ENCODE measurements around the gene ABCG5.

Gene ABCG5

GRCh38 chr2:43841949-43842865, 3.6 kb upstream of the ABCG5 start:
- DNase-seq = no peak

- DNase-seq = no peak
These were observed 2.3 kb upstream of the ABCG5 start for GRCh38 chr2:43840965-43841364.

DNA sequence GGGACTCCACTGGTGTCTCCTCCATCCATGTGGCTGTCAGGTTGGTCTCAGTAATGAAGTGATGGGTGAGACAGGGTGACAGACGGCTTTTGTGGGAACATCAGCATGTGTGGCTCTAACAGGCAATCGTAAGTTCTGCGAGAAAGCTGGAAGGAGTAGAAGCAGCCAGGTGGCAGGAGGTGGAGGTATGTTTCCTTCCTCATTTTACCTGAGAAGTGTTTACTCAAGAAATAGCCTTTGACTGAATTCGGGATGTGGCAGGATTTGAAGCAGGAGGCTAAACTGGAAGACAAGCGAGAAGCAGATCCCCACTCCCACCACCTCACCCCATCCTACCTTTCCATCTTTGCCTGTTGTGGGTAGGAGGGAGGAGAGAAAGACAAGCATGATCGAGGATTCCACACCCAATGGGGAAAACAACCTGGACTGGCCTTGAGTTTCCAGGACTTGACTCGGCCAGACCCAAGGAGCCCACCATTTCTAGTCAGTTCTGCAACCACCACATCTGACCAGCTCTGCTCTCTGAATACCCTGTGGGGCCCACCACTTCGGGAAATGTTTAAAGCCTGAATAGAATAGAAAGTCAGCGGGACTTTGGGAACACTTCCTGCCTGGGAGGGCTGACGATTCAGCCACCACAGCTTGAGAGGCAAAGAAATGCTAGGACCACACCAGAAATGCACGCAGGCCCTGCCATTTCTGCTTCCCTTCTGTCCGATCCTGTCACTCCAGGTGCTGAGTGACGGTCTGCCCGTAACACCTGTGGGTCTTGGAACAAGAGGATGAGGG, 1.3 kb upstream of the ABCG5 start:
- DNase-seq = no peak

- DNase-seq = no peak
These were observed 644 bp downstream of the ABCG5 start for GRCh38 chr2:43837831-43838559.

DNA sequence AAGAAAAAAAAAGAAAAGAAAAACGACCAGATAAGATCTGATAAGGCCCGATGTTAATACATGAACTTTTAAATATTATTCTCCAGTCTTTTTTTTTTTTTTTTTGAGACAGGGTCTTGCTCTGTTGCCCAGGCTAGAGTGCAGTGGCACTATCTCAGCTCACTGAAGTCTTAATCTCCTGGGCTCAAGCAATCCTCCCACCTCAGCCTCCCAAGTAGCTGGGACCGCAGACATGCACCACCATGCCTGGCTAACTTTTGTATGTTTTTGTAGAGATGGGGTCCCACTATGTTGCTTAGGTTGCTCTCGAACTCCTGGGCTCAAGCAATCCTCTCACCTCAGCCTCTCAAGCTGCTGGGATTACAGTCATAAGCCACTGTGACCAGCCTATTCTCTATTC, 1.6 kb downstream of the ABCG5 start:
- no peak for DNase-seq

DNA sequence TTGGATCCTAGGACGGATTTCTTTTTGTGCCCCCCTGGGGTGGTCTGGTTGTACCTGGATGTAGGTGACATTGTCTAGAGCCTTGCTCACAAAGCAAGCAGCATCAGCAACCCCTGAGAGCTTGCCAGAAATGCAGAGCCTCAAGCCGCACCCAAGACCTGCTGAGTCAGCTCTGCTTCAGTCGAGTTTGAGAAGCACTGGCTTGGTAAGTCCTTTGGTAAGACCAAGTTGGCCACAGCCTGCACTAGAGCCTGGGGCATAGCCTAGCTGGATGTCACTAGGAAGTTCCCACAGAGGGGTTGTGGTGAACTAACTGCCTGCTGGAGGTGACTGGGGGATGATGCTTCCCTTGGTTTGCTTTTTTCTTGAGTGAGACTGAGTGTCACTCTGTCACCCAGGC, 6.2 kb downstream of the ABCG5 start:
- DNase-seq = no peak

DNA sequence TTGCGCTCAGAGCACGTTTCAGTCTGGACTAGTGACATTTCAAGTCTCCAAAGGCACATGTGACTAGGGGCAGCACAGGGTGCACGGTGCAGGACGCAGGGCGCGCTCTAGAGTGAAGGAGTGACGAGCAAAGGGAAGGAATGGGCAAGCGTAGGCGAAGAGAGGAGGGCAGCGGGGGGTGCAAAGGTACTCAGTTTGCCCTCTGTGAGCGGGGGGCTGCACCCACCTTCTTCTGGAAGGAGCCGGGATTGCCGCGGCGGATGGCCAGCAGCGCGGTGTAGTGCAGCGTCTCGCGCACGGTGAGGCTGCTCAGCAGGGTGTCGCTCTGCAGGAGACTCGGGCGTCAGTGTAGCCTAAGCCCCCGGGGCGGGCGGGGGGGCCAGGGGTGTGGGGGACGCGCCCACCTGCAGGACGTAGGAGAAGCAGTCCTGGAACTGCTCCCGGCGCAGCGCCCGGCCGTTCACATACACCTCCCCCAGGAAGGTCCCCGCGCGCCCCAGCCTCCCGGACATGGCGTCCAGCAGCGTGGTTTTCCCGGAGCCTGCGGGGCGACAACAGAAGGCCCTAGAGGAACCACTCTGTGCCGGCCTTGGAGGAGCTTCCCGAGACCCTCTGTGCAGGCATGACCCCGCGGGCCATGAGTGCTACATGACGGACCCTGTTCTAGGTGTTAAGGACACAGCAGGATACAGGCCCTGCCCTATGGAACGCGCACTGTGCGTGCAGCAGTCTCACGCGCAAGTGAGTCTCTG, 6.9 kb downstream of the ABCG5 start:
- DNase-seq = no peak

DNA sequence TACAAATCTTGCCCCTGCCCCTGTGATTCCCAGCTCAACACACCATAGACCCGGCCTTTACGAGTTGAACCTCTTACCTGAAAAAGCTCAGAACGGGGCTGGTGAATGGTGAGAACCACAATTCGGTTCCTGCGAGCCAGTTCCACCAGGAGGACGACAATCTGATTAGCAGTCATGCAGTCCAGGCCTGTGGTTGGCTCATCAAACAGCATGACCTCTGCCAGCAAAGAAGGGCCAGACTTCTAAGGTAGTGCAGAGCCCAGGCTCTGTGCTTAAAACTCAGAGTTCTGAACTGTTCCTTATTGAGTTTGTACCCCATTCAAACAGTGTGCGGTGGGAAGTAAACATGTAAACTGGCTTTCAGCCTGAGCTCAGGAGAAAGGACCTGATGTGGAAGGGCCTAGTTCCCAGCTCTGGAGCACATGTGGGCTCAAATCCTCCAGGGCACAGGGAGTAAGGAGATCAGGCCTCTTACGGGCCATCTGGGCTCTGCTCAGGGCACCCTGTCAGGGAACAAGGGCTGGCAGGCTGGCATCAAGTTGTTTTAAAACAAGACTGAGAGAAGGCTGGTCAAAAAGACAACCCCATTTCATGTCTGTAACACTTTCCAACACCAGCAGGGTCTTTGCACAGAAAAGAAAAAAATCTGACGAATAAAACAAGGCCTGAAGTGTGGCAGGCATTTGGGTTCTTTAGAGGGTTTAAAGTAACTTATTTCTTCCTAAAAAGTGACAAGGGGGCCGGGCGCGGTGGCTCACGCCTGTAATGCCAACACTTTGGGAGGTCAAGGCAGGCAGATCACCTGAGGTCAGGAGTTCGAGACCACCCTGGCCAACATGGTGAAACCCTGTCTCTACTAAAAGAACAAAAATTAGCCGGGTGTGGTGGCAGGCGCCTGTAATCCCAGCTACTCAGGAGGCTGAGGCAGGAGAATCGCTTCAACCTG, 12.1 kb downstream of the ABCG5 start:
- DNase-seq = no peak

DNA sequence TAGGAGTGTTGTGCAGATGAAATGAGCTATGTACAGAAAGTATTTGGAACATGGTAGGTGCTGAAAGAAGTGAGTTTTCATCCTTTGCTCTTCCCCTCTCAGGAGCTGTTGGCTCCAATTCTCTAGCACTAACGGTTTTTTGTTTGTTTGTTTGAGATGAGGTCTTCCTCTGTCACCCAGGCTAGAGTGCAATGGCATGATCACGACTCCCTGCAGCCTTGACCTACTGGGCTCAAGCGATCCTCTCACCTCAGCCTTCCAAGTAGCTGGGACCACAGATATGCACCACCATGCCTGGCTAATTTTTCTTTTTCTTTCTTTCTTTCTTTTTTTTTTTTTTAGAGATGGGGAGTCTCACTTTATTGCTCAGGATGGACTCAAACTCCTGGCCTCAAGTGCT, 12.8 kb downstream of the ABCG5 start:
- DNase-seq = no peak

- DNase-seq = no peak
These were observed 13.6 kb downstream of the ABCG5 start for GRCh38 chr2:43824951-43825493.

DNA sequence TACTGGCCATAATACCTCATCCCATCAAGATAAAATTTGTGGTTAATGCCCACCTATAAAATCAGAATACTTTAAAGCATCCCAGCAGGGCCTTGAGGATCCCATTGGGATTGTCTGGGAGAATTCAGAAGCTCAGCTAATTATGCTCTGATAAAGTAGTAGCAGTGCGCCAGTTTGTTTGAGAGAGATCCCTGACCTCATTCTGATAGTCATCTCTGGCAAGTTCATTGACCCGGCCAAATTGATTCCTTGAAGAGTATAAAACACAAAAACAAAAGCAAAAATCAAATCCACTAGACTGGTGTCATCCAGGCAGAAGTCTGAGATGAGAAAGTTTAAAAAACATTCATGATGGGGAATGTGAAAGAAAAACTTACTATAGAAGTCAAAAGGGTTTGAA, 14.1 kb downstream of the ABCG5 start:
- DNase-seq = no peak

- no peak for DNase-seq
These were observed 14.9 kb downstream of the ABCG5 start for GRCh38 chr2:43823751-43824150.

- no peak for DNase-seq
These were observed 15.8 kb downstream of the ABCG5 start for GRCh38 chr2:43822839-43823238.

GRCh38 chr2:43819491-43820163, 19.0 kb downstream of the ABCG5 start:
- DNase-seq = no peak

DNA sequence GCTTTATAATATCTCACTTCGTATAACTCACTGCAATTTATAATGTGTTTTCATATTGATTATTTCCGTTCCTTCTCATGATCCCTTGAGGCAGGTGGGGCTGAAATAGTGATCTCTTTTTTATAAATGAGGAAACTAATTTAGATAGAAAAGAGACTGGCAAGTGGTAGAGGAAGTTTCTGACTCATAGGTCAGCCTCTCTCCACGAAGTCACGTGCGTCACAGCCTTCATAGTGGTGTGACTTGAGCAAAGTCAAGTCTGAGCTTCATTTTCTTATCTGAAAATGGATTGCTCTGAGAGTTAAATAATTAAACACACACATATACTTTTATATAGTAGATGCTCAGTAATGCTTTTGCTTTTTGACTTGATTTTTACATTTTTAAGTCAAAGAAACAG, 19.9 kb downstream of the ABCG5 start:
- DNase-seq = no peak

GRCh38 chr2:43814711-43815110, 23.9 kb downstream of the ABCG5 start:
- DNase-seq = no peak

- no peak for DNase-seq
These were observed 25.7 kb downstream of the ABCG5 start for GRCh38 chr2:43812947-43813346.

- DNase-seq = no peak
These were observed 26.6 kb downstream of the ABCG5 start for GRCh38 chr2:43812006-43812405.

DNA sequence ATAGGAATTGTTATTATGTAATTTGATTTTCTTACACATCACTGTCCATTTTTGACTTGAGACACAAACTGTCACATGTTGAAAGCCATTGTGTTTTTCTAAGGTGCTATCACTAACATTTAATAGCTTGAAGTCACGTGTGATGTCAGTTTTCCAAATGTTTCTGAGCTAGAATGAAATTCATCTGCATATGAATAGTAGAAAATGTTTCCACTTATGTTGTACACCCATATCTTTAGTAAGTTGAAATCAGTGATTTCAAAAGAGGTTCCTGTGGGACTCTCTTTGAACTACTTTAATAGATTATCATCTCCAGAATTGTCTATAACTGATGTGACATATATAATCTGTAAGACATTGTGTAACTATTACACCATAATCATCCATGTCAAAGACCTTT, 27.8 kb downstream of the ABCG5 start:
- no peak for DNase-seq

- no peak for DNase-seq
These were observed 28.2 kb downstream of the ABCG5 start for GRCh38 chr2:43810452-43810851.

DNA sequence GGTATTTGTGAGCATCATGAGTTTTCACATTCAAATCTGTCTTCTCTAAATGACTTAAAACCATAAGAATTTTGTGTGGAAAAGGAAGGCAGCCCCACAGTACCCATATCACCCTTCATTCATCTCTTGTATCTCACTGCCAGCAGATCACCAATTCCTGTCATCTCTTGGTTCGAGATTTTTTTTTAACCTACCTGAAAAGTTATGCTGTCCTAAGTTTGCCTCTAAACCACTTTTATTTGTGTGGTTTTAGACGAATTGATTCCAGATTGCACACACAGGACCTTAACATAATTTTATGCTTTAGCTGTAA, 32.0 kb downstream of the ABCG5 start:
- no peak for DNase-seq

Data from activated CD4-positive, CD25-positive, alpha-beta regulatory T cell (primary cell).